DOHH2 (cell line): ENCODE measurements around the gene GOLPH3.
A peak's percentile ranks its signal among the peaks of the same experiment; 100 is the strongest.

Experiments used
- H3F3A ChIP-seq: fragments of 200-600 bp; sonication (generic), shearing (Covaris generic); 2 replicates; pipeline ENCODE4 v1.6.0; 2016; ENCODE audit warnings: antibody characterized with exemption, mild to moderate bottlenecking; ENCODE audit not compliant: control insufficient read depth, insufficient read depth
- H3K27ac ChIP-seq: fragments of 200-600 bp; sonication (generic); 2 replicates; pipeline ENCODE4 v1.5.1; 2014; ENCODE audit warnings: low read depth, mild to moderate bottlenecking, low read length, moderate library complexity
- H3K27me3 ChIP-seq: fragments of 200-600 bp; sonication (generic); 2 replicates; pipeline ENCODE4 v1.6.1; 2014; ENCODE audit warnings: mild to moderate bottlenecking, low read length, mixed read lengths; ENCODE audit not compliant: control insufficient read depth
- H3K36me3 ChIP-seq: fragments of 200-600 bp; sonication (generic); 2 replicates; pipeline ENCODE4 v1.6.1; 2014; ENCODE audit warnings: mild to moderate bottlenecking, low read length, moderate library complexity, mixed read lengths; ENCODE audit not compliant: control insufficient read depth
- H3K4me1 ChIP-seq: fragments of 200-600 bp; sonication (generic); 2 replicates; pipeline ENCODE4 v1.6.1; 2014; ENCODE audit warnings: mild to moderate bottlenecking, low read length, mixed read lengths; ENCODE audit not compliant: control insufficient read depth
- H3K4me2 ChIP-seq: fragments of 200-600 bp; sonication (generic); 2 replicates; pipeline ENCODE4 v1.6.0; 2014; ENCODE audit warnings: mild to moderate bottlenecking, low read length, moderate library complexity
- H3K4me3 ChIP-seq: fragments of 200-600 bp; sonication (generic); 2 replicates; pipeline ENCODE4 v1.5.1; 2014; ENCODE audit warnings: mild to moderate bottlenecking, low read length, mixed read lengths
- H3K79me2 ChIP-seq: fragments of 200-600 bp; sonication (generic); 2 replicates; pipeline ENCODE4 v1.6.1; 2014; ENCODE audit warnings: mild to moderate bottlenecking, low read length, mixed read lengths; ENCODE audit not compliant: control insufficient read depth
- H3K9me2 ChIP-seq: fragments of 200-600 bp; sonication (generic); replicated peaks from 2 replicates; pipeline ENCODE4 v1.6.1; 2014; ENCODE audit warnings: mild to moderate bottlenecking, low read length, mixed read lengths; ENCODE audit not compliant: control insufficient read depth
- H3K9me3 ChIP-seq: fragments of 200-600 bp; sonication (generic); 2 replicates; pipeline ENCODE4 v1.6.1; 2014; ENCODE audit warnings: antibody characterized with exemption, low read length, mixed read lengths; ENCODE audit not compliant: control insufficient read depth, insufficient read depth
- H4K20me1 ChIP-seq: fragments of 200-600 bp; sonication (generic); 2 replicates; pipeline ENCODE4 v1.6.0; 2014; ENCODE audit warnings: low read depth, mild to moderate bottlenecking, antibody characterized with exemption, low read length, moderate library complexity; ENCODE audit not compliant: control insufficient read depth, insufficient read depth
- CTCF ChIP-seq: fragments of 200-600 bp; sonication (generic); IDR thresholded peaks from one replicate; pipeline ENCODE4 v1.5.1; 2014; ENCODE audit warnings: antibody characterized with exemption, mild to moderate bottlenecking, low read depth, low read length; ENCODE audit not compliant: poor library complexity, severe bottlenecking
- EZH2phosphoT487 ChIP-seq: fragments of 200-600 bp; sonication (generic); IDR thresholded peaks from 2 replicates; pipeline ENCODE4 v1.6.1; 2017; ENCODE audit warnings: borderline replicate concordance, mild to moderate bottlenecking, antibody characterized with exemption, low read length, moderate library complexity, mixed read lengths

GOLPH3 gene

GRCh38 chr5:32076699-32077695 lies 97.1 kb downstream of the GOLPH3 start:
- Histone ChIP-seq H3K4me1 (peaks cover 3% of the 10 kb centered on the region), H3K4me2 (no peak overlapping the region), H3F3A (no peaks in the 10 kb centered on the region), H3K9me3 (no peaks in the 10 kb centered on the region), H3K27ac (no peak overlapping the region), H3K36me3 (peaks cover 13% of the 10 kb centered on the region), H3K27me3 (no peaks in the 10 kb centered on the region), H4K20me1 (no peaks in the 10 kb centered on the region), H3K79me2 (no peaks in the 10 kb centered on the region), H3K4me3 (no peak overlapping the region), H3K9me2 (no peaks in the 10 kb centered on the region)
- TF ChIP-seq CTCF: peak; percentile 85
- no peak for TF ChIP-seq EZH2phosphoT487
